NCI-H1417 treated with DMSO at 0.1 percent for 48 hours (cell line): ENCODE results near the gene ST7.

ENCODE experiments used
- DNase-seq: peaks from one replicate; lab custom pipeline; 2025; lab: John Stamatoyannopoulos, UW

ST7 gene

DNA sequence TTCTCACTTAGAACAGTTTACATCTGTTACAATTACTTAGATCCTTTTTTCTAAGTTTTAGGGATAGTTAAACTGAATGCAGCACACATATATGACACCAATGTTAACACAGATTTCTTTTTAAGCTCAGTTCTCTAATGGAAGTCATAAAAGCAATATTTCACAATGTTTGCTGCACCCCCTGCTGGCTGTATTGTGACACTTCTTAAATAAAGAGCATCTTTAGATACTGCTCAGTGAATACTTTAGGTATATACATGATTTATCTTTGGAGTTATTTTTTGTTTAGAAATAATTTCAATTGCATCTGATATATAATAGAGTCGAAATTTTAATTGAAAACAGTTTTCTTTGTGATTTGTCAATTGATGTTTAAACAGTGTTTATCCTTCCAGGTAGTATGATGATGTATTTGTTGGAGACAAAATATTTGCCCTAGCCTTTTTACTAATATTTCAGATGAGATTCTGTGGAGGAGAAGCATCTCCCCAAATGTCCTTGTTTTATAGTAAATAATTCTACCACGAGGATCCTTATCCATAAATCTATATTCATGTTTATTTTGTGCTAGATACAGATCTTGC is 174.4 kb downstream of the ST7 start:
- peak; percentile 52 for DNase-seq

DNA sequence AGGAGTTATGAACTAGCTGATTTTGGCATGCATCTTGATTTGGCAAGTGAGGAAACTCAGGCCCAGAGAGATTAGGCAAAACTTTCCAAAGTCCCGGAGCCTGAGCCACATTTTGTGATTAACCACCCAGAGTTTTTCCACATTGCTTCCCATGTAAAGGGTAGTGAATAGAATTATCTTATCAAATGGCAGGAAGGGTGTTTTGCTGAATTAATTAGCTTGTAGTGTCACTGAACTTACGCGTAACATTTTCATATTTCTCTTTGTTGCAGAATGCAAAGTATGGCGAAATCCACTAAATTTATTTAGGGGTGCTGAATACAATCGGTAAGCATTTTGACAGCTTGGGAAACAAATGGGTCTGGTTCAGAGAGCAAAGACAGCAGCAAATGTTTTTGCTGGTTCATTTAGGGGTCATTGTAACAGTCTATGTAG is 176.2 kb downstream of the ST7 start:
- DNase-seq, result no peak

DNA sequence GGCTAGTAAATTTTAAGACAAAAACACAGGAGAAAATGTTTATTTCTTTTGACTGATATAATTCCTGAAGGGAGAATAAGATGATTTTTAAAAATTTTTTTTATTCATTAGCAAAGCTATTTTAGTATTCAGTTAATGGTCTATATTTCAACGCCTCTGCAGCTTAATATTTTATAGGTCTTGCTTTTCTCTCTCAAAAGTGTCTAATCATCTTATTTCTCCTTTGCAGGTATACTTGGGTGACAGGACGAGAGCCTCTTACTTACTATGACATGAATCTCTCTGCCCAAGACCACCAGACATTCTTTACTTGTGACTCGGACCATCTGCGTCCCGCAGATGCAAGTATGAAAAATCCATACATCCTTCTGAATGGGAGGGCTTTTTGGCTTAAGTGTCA is 177.0 kb downstream of the ST7 start:
- DNase-seq, result no peak

DNA sequence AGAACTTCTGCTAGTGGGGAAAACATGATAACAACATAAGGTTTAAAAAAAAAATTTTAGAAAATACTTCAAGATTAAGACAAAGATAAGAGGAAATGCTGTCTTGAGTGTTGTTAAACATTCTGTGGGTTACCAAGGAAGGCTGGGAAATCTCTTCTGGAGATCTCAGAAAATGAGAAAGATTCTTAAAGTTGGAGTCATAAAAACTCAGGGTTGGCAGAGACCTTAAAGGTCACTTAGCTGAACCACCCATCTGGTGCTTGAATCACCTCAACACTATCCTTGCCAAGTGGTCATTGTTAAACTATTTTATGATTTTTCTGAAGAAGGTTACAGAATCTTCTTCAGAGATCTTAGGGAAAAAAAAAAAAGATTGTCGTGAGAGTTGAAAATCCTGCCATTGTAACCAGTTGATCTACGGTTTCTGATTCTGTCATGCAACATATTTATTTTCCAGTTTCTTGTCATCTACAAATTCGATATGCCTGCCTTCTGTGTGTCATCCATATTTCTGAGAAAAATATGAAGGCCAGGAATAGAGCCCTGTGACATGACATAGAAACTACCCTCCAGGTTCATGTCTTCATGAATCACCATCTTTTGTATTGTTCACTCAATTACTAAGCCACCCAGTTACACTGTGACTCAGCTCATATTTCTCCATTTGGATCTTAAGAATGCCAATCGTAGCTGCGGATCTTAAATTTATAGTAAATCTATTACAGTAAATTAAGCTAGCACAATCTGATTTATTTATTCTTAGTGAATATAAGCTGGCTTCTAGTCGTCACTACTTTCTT is 179.2 kb downstream of the ST7 start:
- DNase-seq, result no peak

DNA sequence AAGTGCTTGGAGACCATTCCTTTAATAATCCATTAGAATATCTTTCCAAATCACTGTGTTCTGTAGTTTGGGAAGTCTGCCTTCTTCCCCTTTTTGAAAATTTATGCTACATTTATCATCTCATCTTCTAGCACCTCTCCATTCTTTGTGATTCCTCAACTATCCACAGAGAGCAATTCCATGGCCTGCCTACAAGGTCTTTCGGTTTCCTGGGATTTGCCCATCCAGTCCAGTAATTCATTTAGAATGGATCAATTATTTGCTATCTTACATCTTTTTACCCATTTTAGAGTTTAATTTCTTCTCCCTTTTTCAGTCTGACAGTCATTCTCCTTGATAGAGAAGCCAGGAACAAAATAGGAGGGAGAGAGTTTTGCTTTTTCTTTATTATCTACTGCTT is 179.8 kb downstream of the ST7 start:
- no peak for DNase-seq

DNA sequence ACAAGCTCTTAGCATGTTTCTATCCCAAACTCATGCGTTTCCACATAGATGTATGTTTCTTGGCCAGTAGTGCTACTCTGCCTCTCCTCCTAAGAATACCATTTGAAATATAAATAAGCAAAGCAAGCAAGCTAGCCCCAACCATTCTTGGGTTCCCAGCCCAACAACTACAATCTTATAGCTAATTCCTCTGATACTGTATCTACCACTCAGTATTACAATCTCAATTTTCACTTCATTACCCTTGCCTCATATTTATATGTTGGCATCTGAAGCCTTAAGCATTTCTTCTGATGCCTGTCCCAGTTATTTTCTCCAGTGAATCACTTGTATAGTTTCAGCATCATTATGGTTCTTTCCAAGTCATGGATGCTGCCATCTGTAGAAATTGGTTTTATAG is 181.1 kb downstream of the ST7 start:
- no peak for DNase-seq

DNA sequence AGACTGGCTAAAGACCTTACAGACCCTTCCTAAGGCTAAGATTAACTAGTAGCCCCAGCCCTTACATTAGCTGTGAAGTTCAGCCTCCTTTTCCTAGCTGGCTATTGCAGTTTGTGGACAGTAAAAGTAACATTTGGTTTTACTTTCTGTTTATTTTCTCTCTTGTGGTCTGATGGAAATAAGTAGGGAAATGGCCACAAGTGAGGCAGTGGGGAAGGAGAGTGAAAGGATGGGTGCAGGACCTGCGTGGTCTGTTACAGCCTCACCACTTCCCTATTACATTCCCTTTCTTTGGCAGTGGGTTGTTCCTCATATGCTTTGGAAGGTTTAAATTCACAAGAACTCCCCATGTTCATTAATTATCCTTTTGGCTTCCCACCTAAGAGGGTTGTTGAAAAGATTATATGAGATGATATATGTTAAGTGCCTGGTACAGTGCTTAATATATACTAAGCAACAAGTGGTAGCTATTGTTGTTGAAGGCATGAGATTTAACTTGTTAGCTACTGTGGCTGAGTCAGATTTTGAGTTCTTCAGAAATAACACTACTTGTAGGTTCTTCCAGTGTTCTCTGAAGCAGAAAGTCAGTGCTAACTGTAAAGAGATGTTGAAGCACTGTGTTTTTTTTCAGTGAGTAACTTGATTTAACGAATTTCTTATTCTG is 181.7 kb downstream of the ST7 start:
- DNase-seq, result no peak

DNA sequence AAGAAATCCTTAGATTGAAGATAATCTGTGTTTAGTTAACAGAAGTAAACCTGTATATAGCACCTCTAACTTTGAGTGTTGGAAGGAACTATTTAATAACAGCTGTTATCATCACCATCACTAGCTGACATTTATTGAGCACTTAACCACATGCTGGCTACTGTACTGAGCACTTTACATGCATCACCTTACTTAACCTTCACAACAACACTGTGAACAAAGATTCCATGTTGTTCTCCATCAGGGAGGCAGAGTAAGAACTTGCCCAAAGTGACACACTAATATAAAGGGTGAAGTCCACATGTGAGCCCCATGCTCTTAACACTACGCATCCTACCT is 182.2 kb downstream of the ST7 start:
- no peak for DNase-seq

DNA sequence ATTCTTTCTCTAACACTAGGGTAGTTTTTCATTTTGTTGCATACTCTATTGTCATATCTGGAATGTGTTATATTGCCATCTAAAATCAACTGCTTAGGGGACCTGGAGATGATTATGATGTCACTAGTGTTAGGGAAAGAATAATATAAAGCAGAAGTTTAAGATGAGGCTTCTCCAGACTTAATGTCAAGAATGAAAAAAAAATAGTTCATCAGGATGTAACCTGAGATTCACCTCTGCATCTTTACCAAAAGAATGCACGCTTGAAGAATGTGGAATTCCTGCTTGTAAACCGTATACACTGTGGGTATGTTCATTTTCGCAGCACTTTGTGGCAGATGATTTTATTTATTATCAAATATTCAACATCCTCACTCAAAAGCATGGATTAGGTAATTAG is 184.6 kb downstream of the ST7 start:
- DNase-seq, result no peak

DNA sequence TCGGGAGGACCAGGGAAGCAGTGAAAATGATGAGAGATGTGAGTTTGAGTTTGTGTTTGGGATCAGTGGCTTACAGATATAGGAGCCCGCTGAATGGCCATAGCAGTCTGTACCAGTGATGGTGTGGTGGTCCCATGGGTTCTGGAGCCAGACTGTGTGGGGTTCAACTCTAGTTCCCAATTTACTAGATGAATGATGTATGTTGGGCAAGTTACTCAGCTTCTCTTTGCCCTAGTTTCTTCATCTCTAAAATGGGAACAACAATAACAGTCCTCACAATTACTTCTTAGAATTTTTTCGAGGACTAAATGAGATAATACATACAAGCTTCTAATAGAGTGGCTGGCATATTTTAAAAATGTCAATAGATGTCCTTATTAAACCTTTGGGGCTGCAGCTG is 185.2 kb downstream of the ST7 start:
- DNase-seq, result no peak

DNA sequence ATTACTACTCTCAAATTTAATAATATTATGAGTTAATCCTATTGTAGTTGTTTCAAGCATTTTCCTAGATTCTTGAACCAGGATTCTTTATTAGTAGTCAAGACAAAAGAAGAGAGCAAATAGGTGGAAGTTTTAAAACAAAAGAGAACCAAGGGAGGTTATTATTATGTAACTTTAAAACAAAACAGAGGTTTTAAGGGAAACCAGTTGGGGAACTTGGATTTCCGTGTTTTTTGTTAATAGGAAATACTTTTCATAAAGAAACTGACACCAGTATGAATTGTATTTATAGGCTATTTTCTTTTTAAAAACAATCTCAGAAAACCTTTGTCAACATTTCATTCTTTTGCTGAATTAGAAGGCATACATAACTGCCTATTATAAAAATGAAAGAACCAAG is 185.7 kb downstream of the ST7 start:
- no peak for DNase-seq

DNA sequence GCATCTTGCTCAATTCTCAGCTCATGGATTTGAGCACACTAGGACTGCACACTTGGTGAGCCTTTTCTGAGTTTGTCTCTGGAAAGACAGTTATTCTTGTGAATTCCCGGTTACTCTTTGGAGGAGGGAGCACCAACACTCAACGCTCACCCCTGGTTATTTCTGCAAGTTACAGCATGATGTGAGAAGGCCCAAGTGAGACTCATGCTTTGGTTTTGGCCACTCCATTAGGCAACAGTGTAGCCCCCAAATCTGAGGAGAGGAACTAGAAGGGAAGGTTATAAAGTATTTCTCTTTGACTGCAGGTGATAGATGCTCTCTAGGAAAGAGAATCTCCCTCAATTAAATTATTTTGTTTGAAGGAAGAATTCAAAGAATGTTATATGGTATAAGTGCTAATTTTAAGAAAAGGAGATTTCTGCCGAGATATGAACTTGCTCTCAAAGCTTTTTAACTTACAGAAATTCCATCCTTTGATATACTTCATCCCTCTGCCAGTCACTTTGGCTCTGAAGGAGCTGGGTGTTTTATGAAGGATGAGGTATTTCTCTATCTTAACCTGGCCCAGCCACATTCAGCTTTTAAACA is 186.2 kb downstream of the ST7 start:
- no peak for DNase-seq

DNA sequence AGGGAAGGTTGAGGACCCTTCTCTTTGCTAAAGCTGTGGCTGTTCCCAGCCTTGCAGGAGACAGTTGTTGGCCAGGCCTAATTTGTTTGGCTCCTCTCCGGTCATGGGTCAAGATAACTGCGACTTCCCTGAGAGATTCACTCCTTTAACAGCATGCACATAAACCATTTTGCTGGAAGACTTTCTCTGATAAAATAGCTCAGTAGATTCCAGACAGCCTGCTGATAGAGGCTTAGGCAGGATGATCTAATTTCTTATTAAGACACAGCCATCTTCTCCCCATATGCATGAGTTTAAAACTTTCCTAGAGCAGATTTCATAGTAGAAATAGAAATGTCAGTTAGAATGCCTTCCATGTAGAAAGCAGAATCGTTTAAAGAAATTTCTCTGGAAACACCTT is 187.6 kb downstream of the ST7 start:
- DNase-seq, result no peak

DNA sequence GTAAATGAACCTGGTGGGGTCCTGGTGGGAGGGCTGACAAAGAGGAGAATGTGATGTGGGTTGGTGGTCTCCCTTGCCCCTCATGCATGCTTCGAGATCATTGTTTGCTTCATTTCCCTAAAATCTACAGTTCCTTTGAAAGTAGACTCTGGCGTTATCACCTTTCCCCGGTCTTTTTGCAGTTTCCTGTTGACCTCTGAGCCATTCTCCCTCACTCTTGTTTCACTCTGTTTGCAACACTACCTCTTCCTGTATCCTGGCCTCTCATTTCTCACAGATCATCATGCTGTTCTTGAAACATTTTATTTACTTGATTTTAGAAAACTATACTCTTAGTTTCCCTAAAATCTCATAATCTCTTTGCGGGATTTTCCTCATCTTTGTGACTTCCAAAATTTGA is 189.8 kb downstream of the ST7 start:
- no peak for DNase-seq

DNA sequence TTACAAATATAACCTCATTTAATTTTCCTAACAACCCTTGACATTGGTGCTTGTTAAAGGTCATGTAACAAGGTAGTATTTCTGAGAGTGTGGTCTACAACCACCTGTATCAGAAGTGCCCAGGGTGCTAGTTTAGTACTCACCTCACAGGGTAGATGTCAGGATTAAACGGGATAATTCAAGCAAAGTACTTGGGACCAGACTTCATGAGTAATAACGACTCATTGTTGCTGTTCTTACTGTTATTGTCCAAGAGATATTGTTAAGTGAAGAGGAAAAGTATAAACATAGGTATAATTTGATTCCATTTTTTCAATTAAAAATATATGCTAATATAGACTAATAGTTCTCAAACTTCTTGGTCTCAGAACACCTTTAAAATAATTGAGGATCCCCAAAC is 190.3 kb downstream of the ST7 start:
- DNase-seq, result no peak

DNA sequence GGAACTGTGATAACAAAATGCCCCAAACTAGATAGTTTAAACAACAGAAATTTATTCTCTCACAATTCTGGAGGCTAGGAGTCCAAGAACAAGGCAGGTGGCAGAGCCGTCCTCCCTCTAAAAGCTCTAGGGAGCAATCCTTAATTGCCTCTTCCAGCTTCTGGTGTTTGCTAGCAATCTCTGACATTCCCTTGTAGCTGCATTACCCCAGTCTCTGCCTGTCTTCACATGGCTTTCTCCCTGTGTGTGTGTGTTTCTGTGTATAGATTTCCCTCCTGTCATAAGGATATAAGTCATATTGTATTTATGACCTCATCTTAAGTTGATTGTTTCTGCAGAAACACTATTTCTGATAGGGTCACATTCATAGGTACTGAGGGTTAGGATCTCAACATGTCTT is 192.0 kb downstream of the ST7 start:
- no peak for DNase-seq

DNA sequence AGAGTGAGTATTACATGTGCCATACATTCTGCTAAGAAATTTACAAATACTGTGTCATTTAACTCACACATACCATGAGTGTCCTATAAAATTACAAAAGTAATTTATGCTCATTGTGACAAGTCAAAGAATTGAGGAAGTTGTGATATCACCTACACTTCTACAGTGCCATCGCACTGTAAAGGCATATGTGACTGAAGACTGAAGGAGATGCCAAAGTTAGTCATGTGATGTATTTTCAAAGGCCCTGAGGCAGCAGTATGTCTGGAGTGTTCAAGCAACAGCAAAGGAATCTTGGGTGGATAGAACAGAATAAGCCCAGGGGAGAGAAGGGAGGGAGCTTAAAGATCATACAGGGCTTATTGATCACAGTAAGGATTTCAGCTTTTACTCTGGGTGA is 192.8 kb downstream of the ST7 start:
- DNase-seq, result no peak

DNA sequence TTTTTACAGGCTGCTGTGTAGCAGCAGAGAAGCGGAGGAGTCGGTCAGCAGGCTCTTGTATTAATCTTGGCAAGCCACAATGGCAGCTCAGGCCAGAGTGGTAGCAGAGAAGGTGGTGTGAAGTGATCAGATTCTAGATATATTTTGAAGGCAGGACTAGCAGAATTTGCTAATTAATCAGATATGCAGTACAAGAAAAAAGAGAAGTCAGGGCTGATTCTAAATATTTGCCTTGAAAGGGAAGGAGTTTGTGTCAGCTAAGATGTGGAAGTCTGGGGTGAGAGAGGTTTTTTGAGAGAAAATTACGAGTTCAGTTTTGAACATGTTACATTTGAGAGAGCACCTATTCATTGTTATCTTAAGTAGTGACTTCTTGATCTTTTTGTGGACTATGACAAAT is 193.2 kb downstream of the ST7 start:
- DNase-seq, result no peak

DNA sequence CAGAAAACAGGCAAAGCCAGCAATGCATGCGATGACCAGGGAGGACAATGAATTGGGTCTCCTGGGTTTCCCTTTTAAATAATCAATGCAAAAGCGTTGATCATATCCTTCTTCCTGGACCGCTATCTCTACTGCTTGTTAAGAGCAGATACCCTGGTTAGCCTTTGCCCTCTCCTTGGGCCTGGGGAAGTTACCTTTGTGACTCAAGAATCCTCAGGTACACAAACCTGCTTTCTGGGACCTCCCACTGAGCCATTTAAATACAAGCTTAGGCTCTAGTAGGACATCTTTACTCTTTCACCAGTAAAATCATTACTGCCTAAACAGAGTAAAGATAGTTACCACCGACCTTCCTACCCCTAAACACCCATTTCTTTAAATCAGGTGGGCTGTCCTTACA is 195.7 kb downstream of the ST7 start:
- DNase-seq, result no peak

DNA sequence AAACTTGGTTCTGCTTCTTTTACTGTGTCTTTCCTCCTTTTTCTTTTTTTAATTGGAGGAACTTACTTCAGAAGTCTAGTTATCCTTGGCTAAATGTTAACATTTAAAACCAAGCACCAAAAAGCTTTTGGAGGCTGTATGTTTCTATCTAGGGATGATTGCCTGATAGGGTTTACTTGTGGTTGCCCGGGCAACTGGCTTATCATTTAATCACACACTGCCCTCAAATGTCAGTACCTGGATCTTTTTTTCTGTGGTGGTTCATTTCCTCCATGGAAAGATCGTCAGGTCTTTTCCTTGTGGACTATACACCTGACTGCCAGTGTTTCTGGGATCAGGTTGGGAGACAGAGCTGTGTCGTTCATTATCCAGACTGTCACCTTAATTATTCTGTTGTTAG is 196.4 kb downstream of the ST7 start:
- no peak for DNase-seq

DNA sequence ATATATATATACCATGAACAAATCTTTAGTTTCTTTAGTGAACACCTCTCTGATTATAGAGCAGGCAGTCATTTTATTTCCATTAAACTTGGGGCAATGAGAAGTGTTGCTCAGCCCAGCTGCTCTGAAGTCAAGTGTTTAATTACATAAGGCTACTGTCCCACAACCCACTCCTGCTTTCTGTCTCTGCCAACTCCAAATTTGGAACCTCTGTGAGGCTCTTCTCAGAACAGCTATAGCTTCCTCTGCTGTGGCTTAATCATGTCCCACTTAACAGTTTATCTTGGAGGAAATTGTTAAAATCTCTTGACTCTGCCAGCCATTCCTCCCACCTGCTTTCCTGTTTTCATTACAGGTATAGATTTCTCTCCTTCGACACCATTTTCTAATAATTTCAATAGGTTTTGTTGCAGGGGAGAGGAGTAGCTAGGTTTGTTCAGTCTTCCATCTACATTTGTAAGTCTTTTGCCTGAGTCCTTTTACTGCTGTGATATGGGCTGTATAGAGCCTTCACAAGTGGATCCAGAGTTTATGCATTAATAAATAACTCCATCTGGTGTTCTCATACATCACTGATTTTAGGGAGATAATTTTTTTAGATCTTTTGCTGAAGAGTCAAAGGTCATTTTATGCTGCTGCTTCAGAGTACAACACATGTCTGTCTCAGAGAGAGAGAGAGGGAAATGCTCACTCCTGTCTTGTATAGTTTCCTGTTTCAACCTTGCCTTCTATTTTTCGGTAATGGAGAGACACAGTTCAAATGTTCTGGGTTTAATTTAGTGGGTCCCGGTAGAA is 199.1 kb downstream of the ST7 start:
- no peak for DNase-seq

DNA sequence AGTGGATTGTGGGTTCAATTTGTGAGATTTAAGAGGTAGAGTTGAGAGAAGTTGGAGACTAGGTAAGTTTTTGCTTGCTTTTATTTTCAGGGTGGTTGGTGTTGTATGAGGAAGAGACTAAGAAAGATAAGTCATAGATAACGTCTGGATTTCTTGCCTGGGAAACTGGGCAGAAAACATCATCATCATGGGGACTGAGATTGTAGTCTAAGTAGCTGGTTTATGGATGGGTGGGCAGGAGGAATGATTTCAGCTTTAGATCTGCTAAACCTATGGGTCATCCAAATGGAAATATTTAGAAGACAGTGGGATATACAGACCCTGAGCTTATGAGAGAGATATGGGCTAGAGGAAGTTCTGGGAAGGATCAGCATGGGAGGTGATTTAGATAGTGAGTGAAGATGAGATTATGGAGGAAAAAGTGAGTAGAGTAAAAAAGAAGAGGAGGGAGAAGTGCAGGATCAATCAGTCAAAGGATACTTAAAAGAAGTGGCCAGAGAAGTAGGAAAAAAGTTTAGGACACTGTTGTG is 199.8 kb downstream of the ST7 start:
- DNase-seq, result no peak
